Measurements from ENCODE around the gene SOS1. TPM values are rescaled to one million over a fixed set of nuclear protein-coding genes. Genes with fewer than 3 reads are reported as not detected.

Gene SOS1
- total RNA-seq, 4 donors from 2014 or later, result 48.6 to 64.2 (median 58.6) TPM

DNA sequence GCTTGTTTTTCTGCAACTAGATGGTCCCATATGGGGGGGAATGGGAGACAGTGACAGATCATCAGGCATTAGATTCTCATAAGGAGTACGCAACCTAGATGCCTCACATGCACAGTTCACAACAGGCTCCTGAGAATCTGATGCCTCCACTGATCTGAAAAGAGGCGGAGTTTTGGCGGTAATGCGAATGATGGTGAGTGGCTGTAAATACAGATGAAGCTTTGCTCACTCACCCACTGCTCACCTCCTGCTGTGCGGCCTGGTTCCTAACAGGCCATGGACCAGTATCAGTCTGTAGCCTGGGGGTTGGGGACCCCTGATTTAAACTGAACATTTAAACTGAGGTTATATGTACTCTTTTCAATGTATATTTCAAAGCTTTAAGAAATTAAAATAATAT, 40.7 kb downstream of the SOS1 start:
- 100% methylated on average over 5 of the region's 5 CpGs; no CpG with 5 or more reads in 1 of the 2 donors for WGBS, 2 donors (ENCODE audit: low coverage in 1 of 2)
- no peaks in the 10 kb centered on the region for H3K9me3 ChIP-seq
- no peak for TF ChIP-seq EP300 (IDR thresholded peaks at IDR 0.05)
- TF ChIP-seq, protein P1, sequence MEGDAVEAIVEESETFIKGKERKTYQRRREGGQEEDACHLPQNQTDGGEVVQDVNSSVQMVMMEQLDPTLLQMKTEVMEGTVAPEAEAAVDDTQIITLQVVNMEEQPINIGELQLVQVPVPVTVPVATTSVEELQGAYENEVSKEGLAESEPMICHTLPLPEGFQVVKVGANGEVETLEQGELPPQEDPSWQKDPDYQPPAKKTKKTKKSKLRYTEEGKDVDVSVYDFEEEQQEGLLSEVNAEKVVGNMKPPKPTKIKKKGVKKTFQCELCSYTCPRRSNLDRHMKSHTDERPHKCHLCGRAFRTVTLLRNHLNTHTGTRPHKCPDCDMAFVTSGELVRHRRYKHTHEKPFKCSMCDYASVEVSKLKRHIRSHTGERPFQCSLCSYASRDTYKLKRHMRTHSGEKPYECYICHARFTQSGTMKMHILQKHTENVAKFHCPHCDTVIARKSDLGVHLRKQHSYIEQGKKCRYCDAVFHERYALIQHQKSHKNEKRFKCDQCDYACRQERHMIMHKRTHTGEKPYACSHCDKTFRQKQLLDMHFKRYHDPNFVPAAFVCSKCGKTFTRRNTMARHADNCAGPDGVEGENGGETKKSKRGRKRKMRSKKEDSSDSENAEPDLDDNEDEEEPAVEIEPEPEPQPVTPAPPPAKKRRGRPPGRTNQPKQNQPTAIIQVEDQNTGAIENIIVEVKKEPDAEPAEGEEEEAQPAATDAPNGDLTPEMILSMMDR (IDR thresholded peaks at IDR 0.05), result no peak
- no peak for TF ChIP-seq POLR2AphosphoS5 (IDR thresholded peaks at IDR 0.05)
- no peak for TF ChIP-seq POLR2A (IDR thresholded peaks at IDR 0.05)
- ATAC-seq, result no peak
- H3K27ac ChIP-seq, result no peak overlapping the region
- no peaks in the 10 kb centered on the region for H3K27me3 ChIP-seq
- no peak overlapping the region for H3K4me3 ChIP-seq
- no peaks in the 10 kb centered on the region for H3K36me3 ChIP-seq
- H3K4me1 ChIP-seq, result peaks cover 0 to 20% (median 0%) of the 10 kb centered on the region in 3 donors

DNA sequence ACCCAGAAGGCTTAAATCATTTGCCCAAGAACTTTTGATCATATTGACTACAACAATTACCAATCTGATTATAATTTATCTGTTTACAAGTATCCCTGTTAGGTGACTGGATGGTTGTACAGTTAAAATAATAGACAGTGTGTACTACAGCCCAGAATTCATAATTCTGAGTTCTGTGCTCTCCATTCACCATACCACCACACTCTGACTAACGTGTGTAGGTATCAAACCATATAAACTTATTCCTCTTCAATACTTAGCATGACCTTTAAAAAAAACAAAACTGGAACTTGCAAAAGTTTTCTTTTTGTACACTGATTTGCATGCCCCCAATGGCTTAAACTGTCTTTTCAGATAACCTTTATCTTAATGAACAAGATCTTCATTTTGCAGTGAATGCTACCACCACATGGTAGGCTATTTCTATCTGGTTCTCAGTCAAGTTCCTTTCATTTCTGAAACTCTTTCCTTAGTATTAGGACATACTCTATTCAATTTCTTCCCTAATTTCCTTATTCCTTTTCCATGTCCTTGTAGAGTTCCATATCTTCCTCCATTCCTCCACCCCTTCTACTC, 50.9 kb downstream of the SOS1 start:
- ATAC-seq, result no peak
- H3K36me3 ChIP-seq, result peaks cover 0 to 24% of the 10 kb centered on the region in 2 donors
- no peaks in the 10 kb centered on the region for H3K27me3 ChIP-seq
- H3K9me3 ChIP-seq, result no peaks in the 10 kb centered on the region
- H3K4me3 ChIP-seq, result no peak overlapping the region
- TF ChIP-seq EP300 (IDR thresholded peaks at IDR 0.05) (no peak), POLR2A (IDR thresholded peaks at IDR 0.05) (no peak), POLR2AphosphoS5 (IDR thresholded peaks at IDR 0.05) (no peak)
- TF ChIP-seq, protein P1 (IDR thresholded peaks at IDR 0.05), result no peak
- peaks cover 0 to 57% (median 3%) of the 10 kb centered on the region in 3 donors for H3K4me1 ChIP-seq
- 90 to 94% methylated on average over 1 of the region's 1 CpG for WGBS, 2 donors (ENCODE audit: low coverage in 1 of 2)
- no peak overlapping the region for H3K27ac ChIP-seq

DNA sequence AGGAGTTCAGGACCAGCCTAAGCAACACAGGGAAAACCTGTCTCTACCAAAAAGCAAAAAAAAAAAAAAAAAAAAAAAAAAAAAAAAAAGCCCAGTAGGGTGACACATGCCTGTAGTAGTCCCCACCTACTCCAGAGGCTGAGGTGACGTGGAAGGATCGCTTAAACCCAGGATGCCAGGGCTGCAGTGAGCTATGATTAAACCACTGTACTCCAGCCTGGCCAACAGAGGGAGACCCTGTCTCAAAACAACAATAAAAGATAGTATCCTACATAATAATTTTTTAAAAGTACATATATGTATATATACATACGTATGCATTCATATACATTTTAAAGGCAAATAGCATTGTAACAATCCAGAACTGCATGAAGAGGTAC, 51.7 kb downstream of the SOS1 start:
- peaks cover 0 to 57% (median 3%) of the 10 kb centered on the region in 3 donors for H3K4me1 ChIP-seq

DNA sequence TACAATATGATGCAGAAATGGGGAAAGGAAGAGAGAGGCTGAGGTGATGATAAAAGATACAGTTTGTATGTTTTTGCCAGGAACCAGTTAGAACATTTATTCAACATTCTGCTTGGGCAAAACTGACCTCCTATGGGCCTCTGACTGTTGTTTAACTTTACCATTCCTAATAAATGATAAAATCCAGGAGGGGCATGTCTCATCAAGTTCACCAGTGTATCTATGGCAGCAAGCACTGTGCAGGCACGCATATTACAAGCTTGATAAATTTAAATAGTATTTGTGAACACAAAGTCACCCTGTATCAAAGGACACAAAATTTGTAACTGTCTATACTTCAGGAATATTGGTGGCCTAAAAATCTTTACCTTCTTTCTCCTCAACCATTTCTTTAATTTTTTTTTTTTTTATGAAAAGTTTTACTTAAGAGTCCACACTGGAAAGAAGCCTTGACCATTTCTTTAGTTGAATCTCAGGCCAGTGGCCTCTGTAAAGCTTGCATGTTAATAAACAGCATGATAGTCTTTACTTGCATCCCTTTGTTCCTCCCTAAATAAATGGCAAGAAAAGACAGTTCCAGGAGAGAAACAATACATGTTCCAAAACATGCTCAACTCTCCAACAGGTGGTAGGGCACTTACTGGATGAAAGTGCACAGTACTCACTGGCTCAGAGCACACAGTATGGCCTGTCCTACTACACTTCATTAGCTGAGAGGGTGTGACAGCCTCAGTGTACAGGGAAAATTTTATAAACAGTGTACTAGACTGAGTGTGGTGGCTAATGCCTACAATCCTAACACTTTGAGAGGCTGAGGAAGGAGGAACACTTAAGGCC, 52.3 kb downstream of the SOS1 start:
- TF ChIP-seq EP300 (IDR thresholded peaks at IDR 0.05) (no peak), POLR2A (IDR thresholded peaks at IDR 0.05) (no peak), POLR2AphosphoS5 (IDR thresholded peaks at IDR 0.05) (no peak)
- TF ChIP-seq, protein P1 (IDR thresholded peaks at IDR 0.05), result no peak
- Histone ChIP-seq H3K4me3 (no peak overlapping the region), H3K27ac (no peak overlapping the region), H3K9me3 (no peaks in the 10 kb centered on the region), H3K4me1 (peaks cover 0 to 52% (median 3%) of the 10 kb centered on the region in 3 donors), H3K27me3 (no peaks in the 10 kb centered on the region), H3K36me3 (peaks cover 0 to 29% of the 10 kb centered on the region in 2 donors)
- 33% methylated on average over 1 of the region's 1 CpG for WGBS, 2 donors (ENCODE audit: low coverage in 1 of 2)
- ATAC-seq, result no peak

More for the DNA sequence above, 51.7 kb downstream of the SOS1 start:
- H3K9me3 ChIP-seq, result no peaks in the 10 kb centered on the region
- no peaks in the 10 kb centered on the region for H3K27me3 ChIP-seq
- TF ChIP-seq, protein P1 (IDR thresholded peaks at IDR 0.05), result no peak
- TF ChIP-seq POLR2A (IDR thresholded peaks at IDR 0.05), result no peak
- no peak for TF ChIP-seq EP300 (IDR thresholded peaks at IDR 0.05)
- TF ChIP-seq POLR2AphosphoS5 (IDR thresholded peaks at IDR 0.05), result no peak
- ATAC-seq, result no peak
- H3K36me3 ChIP-seq, result peaks cover 0 to 24% of the 10 kb centered on the region in 2 donors
- whole genome bisulfite sequencing, 2 donors (ENCODE audit: low coverage in 1 of 2), result 63 to 85% methylated on average over 1 to 3 of the region's 3 CpGs
- no peak overlapping the region for H3K27ac ChIP-seq
- no peak overlapping the region for H3K4me3 ChIP-seq

Data from gastroesophageal sphincter (tissue), 4 donors.